H1 (cell line): ENCODE data around the gene ADCY6. TPM values are rescaled to one million over a fixed set of nuclear protein-coding genes. Genes with fewer than 3 reads are reported as not detected.

ENCODE experiments used
- CTCF ChIA-PET: fragments of 300-600 bp; sonication (Branson Sonifier 250); formaldehyde crosslinking; loops from one replicate; lab custom pipeline; 2021; ENCODE audit not compliant: partially characterized antibody; lab: Charles Lee
- POLR2A ChIA-PET: fragments of 300-600 bp; sonication (Branson Sonifier 250); formaldehyde crosslinking; loops from one replicate; lab custom pipeline; 2021; ENCODE audit warnings: inconsistent platforms; ENCODE audit not compliant: partially characterized antibody; lab: Charles Lee
- DNase-seq, 2 experiments: peaks; one replicate each; pipeline versions ENCODE4 v3.0.0 to v3.0.0-alpha.2; 2010 to 2022; ENCODE audit warnings: low spot score in 2 of 2, low read depth in 1 of 2, mixed read lengths in 1 of 2
- FAIRE-seq: peaks from 2 replicates; lab custom pipeline; 2011; peaks lifted over from hg19 to GRCh38; lab: Jason Lieb, UNC
- H2AFZ ChIP-seq: 2 replicates; pipeline ENCODE4 v1.8.1; 2012; ENCODE audit warnings: low read length, inconsistent platforms
- H2AK5ac ChIP-seq: 2 replicates; pipeline ENCODE4 v1.6.1; 2013; ENCODE audit warnings: low read depth, low read length
- H2BK120ac ChIP-seq: replicated peaks from 2 replicates; pipeline ENCODE3; 2013; ENCODE audit warnings: low read depth, low read length, inconsistent platforms
- H2BK12ac ChIP-seq: 2 replicates; pipeline ENCODE4 v1.6.1; 2013; ENCODE audit warnings: low read depth, low read length
- H2BK15ac ChIP-seq: 2 replicates; pipeline ENCODE4 v1.6.1; 2013; ENCODE audit warnings: low read length
- H2BK20ac ChIP-seq: 2 replicates; pipeline ENCODE4 v1.6.1; 2013; ENCODE audit warnings: low read length
- H2BK5ac ChIP-seq: 2 replicates; pipeline ENCODE4 v1.6.1; 2013; ENCODE audit warnings: low read depth, low read length
- H3K14ac ChIP-seq: 2 replicates; pipeline ENCODE4 v1.6.1; 2013; ENCODE audit warnings: inconsistent platforms; ENCODE audit not compliant: insufficient read length
- H3K18ac ChIP-seq: 2 replicates; pipeline ENCODE4 v1.6.1; 2013; ENCODE audit warnings: low read length; ENCODE audit errors: extremely low read depth
- H3K23ac ChIP-seq: 2 replicates; pipeline ENCODE4 v1.6.1; 2013; ENCODE audit warnings: inconsistent platforms; ENCODE audit not compliant: insufficient read length
- H3K23me2 ChIP-seq: 2 replicates; pipeline ENCODE4 v1.6.1; 2013; ENCODE audit warnings: low read depth, low read length
- H3K27ac ChIP-seq: 2 replicates; pipeline ENCODE4 v1.6.1; 2011; ENCODE audit warnings: low read depth, low read length, inconsistent platforms
- H3K27me3 ChIP-seq, 4 experiments: replicated peaks in 1 of 4; 1 replicate in 1 of 4; 2 replicates in 3 of 4; pipeline versions ENCODE4 v1.6.1 to v1.8.1; 2011 to 2013; ENCODE audit warnings: low read length in 3 of 4, mild to moderate bottlenecking in 3 of 4, inconsistent platforms in 2 of 4, mixed read lengths in 2 of 4, moderate library complexity in 1 of 4; ENCODE audit not compliant: control insufficient read depth in 3 of 4, insufficient read depth in 3 of 4; ENCODE audit errors: extremely low read depth in 1 of 4
- H3K36me3 ChIP-seq, 4 experiments: 2 replicates each; pipeline versions ENCODE4 v1.6.1 to v1.8.1; 2011 to 2013; ENCODE audit warnings: mild to moderate bottlenecking in 4 of 4, low read length in 3 of 4, moderate library complexity in 2 of 4, control low read depth in 1 of 4, inconsistent platforms in 1 of 4; ENCODE audit not compliant: insufficient read depth in 4 of 4, control insufficient read depth in 2 of 4
- H3K4ac ChIP-seq: replicated peaks from 2 replicates; pipeline ENCODE3; 2013; ENCODE audit warnings: low read length, low read depth, mixed read lengths, inconsistent platforms; ENCODE audit not compliant: insufficient read length
- H3K4me1 ChIP-seq, 4 experiments: replicated peaks in 1 of 4; 1 replicate in 1 of 4; 2 replicates in 3 of 4; pipeline versions ENCODE4 v1.6.1 to v1.8.1; 2011 to 2013; ENCODE audit warnings: low read length in 3 of 4, inconsistent platforms in 2 of 4, mixed read lengths in 1 of 4; ENCODE audit not compliant: insufficient read depth in 4 of 4, control insufficient read depth in 3 of 4
- H3K4me2 ChIP-seq, 2 experiments: 2 replicates each; pipeline versions ENCODE4 v1.6.1 to v1.8.1; 2011 to 2013; ENCODE audit warnings: low read depth in 2 of 2, low read length in 2 of 2, control low read depth in 1 of 2, inconsistent platforms in 1 of 2, mild to moderate bottlenecking in 1 of 2; ENCODE audit not compliant: insufficient read depth in 1 of 2
- H3K4me3 ChIP-seq, 4 experiments: fragments of 200-600, 300-600 bp in 1 of 4; sonication (generic), shearing (Covaris generic), sonication (Bioruptor Twin) in 1 of 4; 2 replicates each; pipeline versions ENCODE4 v1.5.1 to v1.8.1; 2011 to 2016; ENCODE audit warnings: low read length in 4 of 4, low read depth in 3 of 4, control low read depth in 2 of 4, inconsistent platforms in 2 of 4, mild to moderate bottlenecking in 2 of 4, mixed read lengths in 1 of 4, moderate library complexity in 1 of 4; ENCODE audit not compliant: insufficient read depth in 2 of 4; ENCODE audit errors: extremely low read depth in 1 of 4
- H3K56ac ChIP-seq: replicated peaks from 2 replicates; pipeline ENCODE3; 2013; ENCODE audit warnings: low read depth, mild to moderate bottlenecking, mixed read lengths, low read length, inconsistent platforms; ENCODE audit not compliant: insufficient read length
- H3K79me1 ChIP-seq: 2 replicates; pipeline ENCODE4 v1.6.1; 2013; ENCODE audit warnings: low read depth, low read length, control low read depth
- H3K79me2 ChIP-seq, 2 experiments: 2 replicates each; pipeline versions ENCODE4 v1.6.1 to v1.8.1; 2012 to 2013; ENCODE audit warnings: low read length in 2 of 2, mild to moderate bottlenecking in 2 of 2, inconsistent platforms in 1 of 2; ENCODE audit not compliant: insufficient read depth in 2 of 2, control insufficient read depth in 1 of 2
- H3K9ac ChIP-seq, 4 experiments: replicated peaks in 1 of 4; 1 replicate in 1 of 4; 2 replicates in 3 of 4; pipeline versions ENCODE4 v1.6.1 to v1.8.1; 2011 to 2013; ENCODE audit warnings: low read depth in 3 of 4, low read length in 3 of 4, control low read depth in 2 of 4, mild to moderate bottlenecking in 2 of 4, moderate library complexity in 2 of 4, inconsistent platforms in 1 of 4; ENCODE audit errors: extremely low read depth in 1 of 4
- H3K9me3 ChIP-seq, 2 experiments: 2 replicates each; pipeline versions ENCODE4 v1.6.1 to v1.8.1; 2012 to 2013; ENCODE audit warnings: mild to moderate bottlenecking in 2 of 2, moderate library complexity in 2 of 2, control low read depth in 1 of 2, inconsistent platforms in 1 of 2, low read depth in 1 of 2, low read length in 1 of 2, mixed read lengths in 1 of 2; ENCODE audit not compliant: insufficient read depth in 2 of 2
- H4K20me1 ChIP-seq, 2 experiments: replicated peaks in 1 of 2; 2 replicates each; pipeline versions ENCODE3 to v1.8.1; 2011 to 2013; ENCODE audit warnings: inconsistent platforms in 2 of 2, low read length in 2 of 2, mild to moderate bottlenecking in 1 of 2; ENCODE audit not compliant: insufficient read depth in 2 of 2, control insufficient read depth in 1 of 2
- H4K5ac ChIP-seq: 2 replicates; pipeline ENCODE4 v1.6.1; 2013; ENCODE audit warnings: low read length, low read depth, mixed read lengths, inconsistent platforms; ENCODE audit not compliant: insufficient read length
- H4K8ac ChIP-seq: 2 replicates; pipeline ENCODE4 v1.8.0; 2013; ENCODE audit warnings: mild to moderate bottlenecking, moderate library complexity, low read length, inconsistent platforms; ENCODE audit not compliant: insufficient read depth; ENCODE audit errors: extremely low read depth
- H4K91ac ChIP-seq: replicated peaks from 2 replicates; pipeline ENCODE3; 2013; ENCODE audit warnings: low read length, mixed read lengths, inconsistent platforms; ENCODE audit not compliant: insufficient read length
- CHD1 ChIP-seq: IDR thresholded peaks from 2 replicates; pipeline ENCODE4 v1.6.1; 2012; ENCODE audit warnings: low read depth, low read length, improper control_type of control experiment
- JUN ChIP-seq: IDR thresholded peaks from 2 replicates; pipeline ENCODE4 v1.6.1; 2011; ENCODE audit warnings: low read depth, mild to moderate bottlenecking, improper control_type of control experiment, low read length
- POLR2AphosphoS5 ChIP-seq: IDR thresholded peaks from 2 replicates; pipeline ENCODE4 v1.6.1; 2011; ENCODE audit warnings: low read depth, low read length
- TAF7 ChIP-seq: optimal IDR thresholded peaks from 2 replicates; pipeline ENCODE3; 2011; ENCODE audit warnings: low read depth, mild to moderate bottlenecking, inconsistent platforms, low read length, moderate library complexity, borderline replicate concordance
- TCF12 ChIP-seq: IDR thresholded peaks from 2 replicates; pipeline ENCODE4 v1.6.1; 2011; ENCODE audit warnings: low read depth, mild to moderate bottlenecking, low read length
- WGBS, 2 experiments: shearing (Covaris generic) in 1 of 2; methylation state at CpG; one replicate each; pipeline versions ENCODE4 v1.1.6 to v1.1.7; 2013 to 2015; ENCODE audit warnings: low lambda C conversion rate in 2 of 2, mixed read lengths in 2 of 2, inconsistent platforms in 1 of 2, low coverage in 1 of 2, missing lambda C conversion rate in 1 of 2; ENCODE audit not compliant: insufficient replicate concordance in 2 of 2, insufficient coverage in 1 of 2, insufficient read length in 1 of 2; ENCODE audit errors: extremely low coverage in 1 of 2, missing lambda C conversion rate in 1 of 2; 5-methylcytosine and 5-hydroxymethylcytosine counted together
- polyA plus RNA-seq, 7 experiments: library from polyadenylated mRNA; depleted of rRNA in 3 of 7; stranded (reverse) in 5 of 7; unstranded in 2 of 7; fragments of >200 nt in 5 of 7; fragments of 200-250 nt in 2 of 7; gene quantifications; 1 replicate in 5 of 7; 2 replicates in 1 of 7; 4 replicates in 1 of 7; pipeline versions ENCODE4 v1.2.1 to v1.2.3, GENCODE V29; 2011 to 2013; ENCODE audit warnings: missing spikeins in 2 of 7, mixed read lengths in 2 of 7
- total RNA-seq: library from RNA; stranded (reverse); fragmentation: NEBNext Ultra II Directional; extraction: Animal tissue kit (Norgen Biotek cat#: 25700); gene quantifications from 2 replicates; pipeline ENCODE4 v1.2.1, GENCODE V29; 2021

Gene ADCY6
- total and polyA plus RNA-seq, 2 of the 8 experiments (the other 6 are each of a cell fraction or from before 2014, with no cell fraction given): 11.7 to 17.5 TPM

DNA sequence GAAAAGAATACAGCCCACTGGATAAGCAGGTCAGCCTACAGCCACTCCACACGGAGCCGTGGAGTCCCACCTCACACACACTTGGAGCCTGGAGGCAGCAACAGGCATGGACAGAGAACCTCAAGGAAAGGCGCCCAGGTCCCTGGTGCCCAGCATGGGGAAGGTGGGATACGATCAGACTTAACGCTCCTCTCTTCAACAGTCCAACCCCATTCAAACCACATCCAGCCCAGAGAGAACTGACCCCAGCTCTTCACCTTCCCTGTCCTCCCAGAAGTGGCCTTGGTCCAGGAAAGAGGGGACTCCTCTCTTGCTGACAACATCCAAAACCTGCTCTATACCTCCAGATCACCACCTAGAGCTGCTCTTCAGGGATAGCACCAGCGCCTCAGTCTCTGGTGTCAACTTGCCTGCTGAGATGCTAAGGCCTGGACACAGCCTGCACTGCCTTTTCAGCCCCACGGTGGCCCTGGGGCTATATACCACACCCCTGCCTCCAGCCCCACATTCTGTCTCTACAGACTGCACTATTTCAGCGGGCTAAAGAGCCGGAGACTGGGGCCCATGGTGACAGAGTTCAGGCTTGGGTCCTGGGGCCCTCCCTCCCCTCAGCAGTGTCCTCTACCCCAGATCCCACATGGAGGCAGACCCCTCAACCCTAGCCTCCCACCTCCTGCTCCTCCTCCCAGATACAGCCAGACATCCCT lies 7.0 kb downstream of the ADCY6 start:
- no peak overlapping the region for H2BK20ac ChIP-seq
- CTCF ChIA-PET: interaction anchor here (0.9 to 2.7 kb wide), 7 partner anchors 9 to 33 kb away, joined by 3 to 21 read pairs (median 3); no protein-coding TSS in a partner anchor
- FAIRE-seq (no peak), DNase-seq (no peak)
- H4K8ac ChIP-seq: no peak overlapping the region
- H3K79me1 ChIP-seq: peaks cover 9% of the 10 kb centered on the region
- peaks cover 0 to 12% (median 9%) of the 10 kb centered on the region in 4 experiments; a peak in 6 of 7 replicates for H3K4me1 ChIP-seq
- peaks cover 0 to 7% (median 1%) of the 10 kb centered on the region in 4 experiments; a peak in 3 of 8 replicates for H3K36me3 ChIP-seq
- H4K20me1 ChIP-seq: peaks cover 0 to 7% of the 10 kb centered on the region in 2 experiments
- H3K4me3 ChIP-seq: no peak overlapping the region
- H3K23ac ChIP-seq: no peak overlapping the region
- H2AK5ac ChIP-seq: no peak overlapping the region
- POLR2A ChIA-PET: interaction anchor here (0.8 to 3.0 kb wide), 4 partner anchors 8 to 59 kb away, joined by 3 to 12 read pairs (median 5); partner anchors contain the start of gene ADCY6
- TF ChIP-seq POLR2AphosphoS5 (no peak), JUN (no peak), TAF7 (no peak), CHD1 (no peak), TCF12 (no peak)
- H2BK5ac ChIP-seq: no peak overlapping the region
- H3K18ac ChIP-seq: no peak overlapping the region
- H3K27ac ChIP-seq: no peak overlapping the region
- no peaks in the 10 kb centered on the region for H3K23me2 ChIP-seq
- H2AFZ ChIP-seq: no peak overlapping the region
- H2BK120ac ChIP-seq: no peak overlapping the region
- H3K9me3 ChIP-seq: no peaks in the 10 kb centered on the region
- no peak overlapping the region for H3K4me2 ChIP-seq
- no peak overlapping the region for H3K9ac ChIP-seq
- no peak overlapping the region for H4K5ac ChIP-seq
- no peak overlapping the region for H4K91ac ChIP-seq
- no peaks in the 10 kb centered on the region for H3K27me3 ChIP-seq
- H3K14ac ChIP-seq: no peak overlapping the region
- no peak overlapping the region for H2BK15ac ChIP-seq
- H3K79me2 ChIP-seq: peaks cover 0 to 10% of the 10 kb centered on the region in 2 experiments; a peak in 2 of 4 replicates
- no peak overlapping the region for H3K56ac ChIP-seq
- 89% methylated on average over 9 of the region's 9 CpGs; no CpG with 5 or more reads in 1 of the 2 experiments for WGBS, 2 experiments
- no peak overlapping the region for H2BK12ac ChIP-seq
- H3K4ac ChIP-seq: no peak overlapping the region
